Panc1 (cell line): ENCODE measurements around the gene NARS2. TPM values are rescaled to one million over a fixed set of nuclear protein-coding genes. Genes with fewer than 3 reads are reported as not detected.

Source experiments
- ATAC-seq: fragments of 200-7000 bp; cut with Tn5 transposase; 2 replicates; pipeline ENCODE4 v1.9.1; 2020; ENCODE audit warnings: mild to moderate bottlenecking, moderate library complexity
- BruUV-seq: library from RNA; stranded (reverse); fragments of 400-500 nt; replicated peaks from 2 replicates; lab custom pipeline; 2021; lab: Mats Ljungman, UMichigan
- CTCF ChIA-PET: fragments of 300-600 bp; sonication (Branson Sonifier 250); formaldehyde crosslinking; loops from one replicate; lab custom pipeline; 2022; ENCODE audit warnings: antibody characterized with exemption; lab: Charles Lee
- POLR2A ChIA-PET: fragments of 300-600 bp; sonication (Branson Sonifier 250); formaldehyde crosslinking; loops from one replicate; lab custom pipeline; 2022; ENCODE audit warnings: antibody characterized with exemption; lab: Charles Lee
- DNase-seq: peaks from one replicate; pipeline ENCODE4 v3.0.0-alpha.2; 2010; ENCODE audit warnings: low read depth, low spot score
- H3K27ac ChIP-seq: 2 replicates; pipeline ENCODE4 v1.5.1; 2011; ENCODE audit warnings: mild to moderate bottlenecking, low read length, inconsistent platforms
- H3K27me3 ChIP-seq: fragments of 200-500 bp; sonication (Bioruptor generic); 2 replicates; pipeline ENCODE4 v1.6.0; 2014; ENCODE audit warnings: low read length, inconsistent platforms; ENCODE audit not compliant: control insufficient read depth, insufficient read depth
- H3K36me3 ChIP-seq: fragments of 200-500 bp; sonication (Bioruptor generic); 2 replicates; pipeline ENCODE4 v1.5.1; 2014; ENCODE audit warnings: inconsistent platforms, mild to moderate bottlenecking, low read length, moderate library complexity; ENCODE audit not compliant: control insufficient read depth, insufficient read depth
- H3K4me1 ChIP-seq: 2 replicates; pipeline ENCODE4 v1.5.1; 2011; ENCODE audit warnings: inconsistent platforms, mild to moderate bottlenecking, low read length, moderate library complexity; ENCODE audit not compliant: control insufficient read depth, insufficient read depth
- H3K4me3 ChIP-seq, 2 experiments: 2 replicates each; pipeline ENCODE4 v1.5.1; 2011 to 2012; ENCODE audit warnings: low read depth in 2 of 2, low read length in 2 of 2, mild to moderate bottlenecking in 2 of 2, inconsistent platforms in 1 of 2, moderate library complexity in 1 of 2
- H3K9me3 ChIP-seq: fragments of 200-500 bp; sonication (Bioruptor generic); 2 replicates; pipeline ENCODE4 v1.5.1; 2014; ENCODE audit warnings: low read depth, mild to moderate bottlenecking, inconsistent platforms, low read length, moderate library complexity; ENCODE audit not compliant: control insufficient read depth, insufficient read depth
- POLR2AphosphoS5 ChIP-seq: IDR thresholded peaks from 2 replicates; pipeline ENCODE4 v1.6.1; 2012; ENCODE audit warnings: mild to moderate bottlenecking, low read depth, low read length, moderate library complexity
- SIN3A ChIP-seq: IDR thresholded peaks from 2 replicates; pipeline ENCODE4 v1.6.1; 2012; ENCODE audit warnings: low read depth, mild to moderate bottlenecking, low read length, moderate library complexity, borderline replicate concordance; ENCODE audit not compliant: insufficient read depth
- TCF7L2 ChIP-seq: IDR thresholded peaks from 2 replicates; pipeline ENCODE4 v1.6.1; 2011; ENCODE audit warnings: mild to moderate bottlenecking, low read depth, low read length, inconsistent platforms
- in situ Hi-C: cut with HindIII; loops from 2 replicates; pipeline ENCODE4 v1.10.0; 2016; ENCODE audit warnings: low sequenced_read_pairs, low pct_unique_long_range_greater_than_20kb
- intact Hi-C: fragments of 100-400 bp; cut with micrococcal nuclease; formaldehyde crosslinking; loops from one replicate; pipeline ENCODE4 v1.10.0; 2022; ENCODE audit not compliant: unreplicated experiment
- total RNA-seq: library from RNA; stranded (reverse); gene quantifications from one replicate; pipeline ENCODE4 v1.2.1, GENCODE V29; 2021; ENCODE audit not compliant: unreplicated experiment
- TF ChIP-seq, protein P1 (sequence below): fragments of 450-650 bp; IDR thresholded peaks from 2 replicates; pipeline ENCODE4 v1.5.1; 2017; ENCODE audit warnings: mild to moderate bottlenecking
- TF ChIP-seq, protein P2 (sequence below), 2 experiments: IDR thresholded peaks; 2 replicates each; pipeline ENCODE4 v1.6.1; 2011 to 2012; ENCODE audit warnings: low read depth in 2 of 2, control low read depth in 1 of 2, low read length in 1 of 2, mild to moderate bottlenecking in 1 of 2, moderate library complexity in 1 of 2; ENCODE audit not compliant: insufficient read depth in 1 of 2

NARS2 gene
- total RNA-seq, 1 experiment from 2014 or later: 29.8 TPM

DNA sequence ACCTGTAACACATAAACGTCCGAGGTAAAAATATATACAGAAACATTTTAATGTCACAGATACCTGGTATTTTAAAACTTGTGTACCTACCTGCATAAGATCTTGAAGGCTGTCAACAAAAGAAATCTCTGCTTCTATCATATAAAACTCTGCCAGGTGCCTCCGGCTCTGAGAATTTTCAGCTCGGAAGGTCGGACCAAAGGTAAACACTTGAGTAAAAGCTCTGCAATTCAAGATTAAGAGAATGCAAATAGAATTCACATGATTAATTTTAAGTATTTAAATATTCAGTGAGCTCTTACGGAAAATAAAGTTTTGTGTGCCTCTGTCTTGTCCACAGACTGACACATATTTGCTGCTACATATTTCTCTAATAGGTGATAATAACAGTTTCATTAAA is 81.7 kb downstream of the NARS2 start:
- no peak for ATAC-seq
- Histone ChIP-seq H3K4me1 (no peaks in the 10 kb centered on the region), H3K36me3 (no peaks in the 10 kb centered on the region), H3K27ac (no peak overlapping the region), H3K27me3 (no peaks in the 10 kb centered on the region), H3K9me3 (no peaks in the 10 kb centered on the region), H3K4me3 (no peak overlapping the region)
- ChIA-PET POLR2A (no interaction called here), CTCF (interaction anchor here (0.6 kb wide), 1 partner anchor 93 kb away, joined by 4 read pairs; no protein-coding TSS in a partner anchor)
- in situ Hi-C loops (no loop called here), intact Hi-C loops (no loop called here)
- DNase-seq: no peak
- no TSS peak for BruUV-seq
- TF ChIP-seq SIN3A (no peak), POLR2AphosphoS5 (no peak), TCF7L2 (no peak)
- TF ChIP-seq, protein P1, sequence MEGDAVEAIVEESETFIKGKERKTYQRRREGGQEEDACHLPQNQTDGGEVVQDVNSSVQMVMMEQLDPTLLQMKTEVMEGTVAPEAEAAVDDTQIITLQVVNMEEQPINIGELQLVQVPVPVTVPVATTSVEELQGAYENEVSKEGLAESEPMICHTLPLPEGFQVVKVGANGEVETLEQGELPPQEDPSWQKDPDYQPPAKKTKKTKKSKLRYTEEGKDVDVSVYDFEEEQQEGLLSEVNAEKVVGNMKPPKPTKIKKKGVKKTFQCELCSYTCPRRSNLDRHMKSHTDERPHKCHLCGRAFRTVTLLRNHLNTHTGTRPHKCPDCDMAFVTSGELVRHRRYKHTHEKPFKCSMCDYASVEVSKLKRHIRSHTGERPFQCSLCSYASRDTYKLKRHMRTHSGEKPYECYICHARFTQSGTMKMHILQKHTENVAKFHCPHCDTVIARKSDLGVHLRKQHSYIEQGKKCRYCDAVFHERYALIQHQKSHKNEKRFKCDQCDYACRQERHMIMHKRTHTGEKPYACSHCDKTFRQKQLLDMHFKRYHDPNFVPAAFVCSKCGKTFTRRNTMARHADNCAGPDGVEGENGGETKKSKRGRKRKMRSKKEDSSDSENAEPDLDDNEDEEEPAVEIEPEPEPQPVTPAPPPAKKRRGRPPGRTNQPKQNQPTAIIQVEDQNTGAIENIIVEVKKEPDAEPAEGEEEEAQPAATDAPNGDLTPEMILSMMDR: no peak

DNA sequence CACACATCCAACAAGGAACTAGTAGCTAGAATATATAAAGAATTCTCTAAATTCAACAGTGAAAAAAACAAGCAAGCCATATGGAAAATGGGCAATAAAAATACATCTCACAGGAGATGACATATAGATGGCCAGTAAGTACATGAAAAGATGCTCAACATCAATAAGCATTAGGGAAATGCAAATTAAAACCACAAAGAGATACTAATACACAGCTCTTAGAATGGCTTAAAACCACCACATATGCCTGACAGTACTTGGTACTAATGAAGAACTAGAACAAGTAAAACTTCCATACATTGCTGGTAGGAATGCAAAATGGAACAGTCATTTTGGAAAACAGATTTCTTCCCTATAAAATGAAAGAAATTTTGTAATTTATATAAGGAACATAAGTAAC is 85.5 kb downstream of the NARS2 start:
- in situ Hi-C loops: no loop called here
- CTCF ChIA-PET: interaction anchor here (0.6 kb wide), 1 partner anchor 55 kb away, joined by 3 read pairs; no protein-coding TSS in a partner anchor
- H3K4me1 ChIP-seq: no peaks in the 10 kb centered on the region
- H3K27me3 ChIP-seq: no peaks in the 10 kb centered on the region
- intact Hi-C loops: no loop called here
- TF ChIP-seq TCF7L2 (no peak), POLR2AphosphoS5 (no peak), SIN3A (no peak)
- H3K27ac ChIP-seq: no peak overlapping the region
- H3K36me3 ChIP-seq: no peaks in the 10 kb centered on the region
- ATAC-seq (no peak), DNase-seq (no peak)
- H3K4me3 ChIP-seq: no peak overlapping the region
- no peaks in the 10 kb centered on the region for H3K9me3 ChIP-seq
- POLR2A ChIA-PET: no interaction called here
- no TSS peak for BruUV-seq

DNA sequence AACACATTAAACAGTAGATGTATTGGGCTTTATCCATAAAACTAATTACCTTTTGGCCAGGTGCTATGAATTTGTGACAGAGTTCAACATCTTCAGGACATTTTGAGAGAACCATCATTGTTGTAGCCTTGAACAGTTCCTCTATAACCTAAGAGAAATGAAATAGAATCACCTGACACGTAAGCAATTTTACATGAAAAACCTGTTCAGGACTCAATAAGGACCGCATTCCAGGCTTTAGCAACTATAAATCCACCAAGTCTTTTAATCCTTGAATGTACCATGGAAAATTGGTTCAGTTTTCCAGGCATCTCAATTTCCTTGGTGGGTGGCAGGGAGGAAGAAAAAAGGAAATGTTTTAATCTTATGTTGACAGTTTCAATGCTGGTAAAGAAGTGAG is 96.1 kb downstream of the NARS2 start:
- POLR2A ChIA-PET: no interaction called here
- BruUV-seq: no TSS peak
- H3K36me3 ChIP-seq: no peaks in the 10 kb centered on the region
- no peak for DNase-seq
- no peaks in the 10 kb centered on the region for H3K9me3 ChIP-seq
- no peak overlapping the region for H3K27ac ChIP-seq
- H3K27me3 ChIP-seq: no peaks in the 10 kb centered on the region
- intact Hi-C loops: no loop called here
- H3K4me1 ChIP-seq: no peaks in the 10 kb centered on the region
- CTCF ChIA-PET: no interaction called here
- no peak for ATAC-seq
- TF ChIP-seq, protein P1: no peak
- TF ChIP-seq SIN3A (no peak), TCF7L2 (no peak), POLR2AphosphoS5 (no peak)
- TF ChIP-seq, protein P2, sequence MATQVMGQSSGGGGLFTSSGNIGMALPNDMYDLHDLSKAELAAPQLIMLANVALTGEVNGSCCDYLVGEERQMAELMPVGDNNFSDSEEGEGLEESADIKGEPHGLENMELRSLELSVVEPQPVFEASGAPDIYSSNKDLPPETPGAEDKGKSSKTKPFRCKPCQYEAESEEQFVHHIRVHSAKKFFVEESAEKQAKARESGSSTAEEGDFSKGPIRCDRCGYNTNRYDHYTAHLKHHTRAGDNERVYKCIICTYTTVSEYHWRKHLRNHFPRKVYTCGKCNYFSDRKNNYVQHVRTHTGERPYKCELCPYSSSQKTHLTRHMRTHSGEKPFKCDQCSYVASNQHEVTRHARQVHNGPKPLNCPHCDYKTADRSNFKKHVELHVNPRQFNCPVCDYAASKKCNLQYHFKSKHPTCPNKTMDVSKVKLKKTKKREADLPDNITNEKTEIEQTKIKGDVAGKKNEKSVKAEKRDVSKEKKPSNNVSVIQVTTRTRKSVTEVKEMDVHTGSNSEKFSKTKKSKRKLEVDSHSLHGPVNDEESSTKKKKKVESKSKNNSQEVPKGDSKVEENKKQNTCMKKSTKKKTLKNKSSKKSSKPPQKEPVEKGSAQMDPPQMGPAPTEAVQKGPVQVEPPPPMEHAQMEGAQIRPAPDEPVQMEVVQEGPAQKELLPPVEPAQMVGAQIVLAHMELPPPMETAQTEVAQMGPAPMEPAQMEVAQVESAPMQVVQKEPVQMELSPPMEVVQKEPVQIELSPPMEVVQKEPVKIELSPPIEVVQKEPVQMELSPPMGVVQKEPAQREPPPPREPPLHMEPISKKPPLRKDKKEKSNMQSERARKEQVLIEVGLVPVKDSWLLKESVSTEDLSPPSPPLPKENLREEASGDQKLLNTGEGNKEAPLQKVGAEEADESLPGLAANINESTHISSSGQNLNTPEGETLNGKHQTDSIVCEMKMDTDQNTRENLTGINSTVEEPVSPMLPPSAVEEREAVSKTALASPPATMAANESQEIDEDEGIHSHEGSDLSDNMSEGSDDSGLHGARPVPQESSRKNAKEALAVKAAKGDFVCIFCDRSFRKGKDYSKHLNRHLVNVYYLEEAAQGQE (IDR thresholded peaks at IDR 0.05; ENCODE audit: insufficient read depth in 1 of 2, low read depth in 2 of 2, low read length in 1 of 2): no peak
- H3K4me3 ChIP-seq: no peak overlapping the region
- in situ Hi-C loops: no loop called here
